ENCODE results near the gene LCLAT1.

DNA sequence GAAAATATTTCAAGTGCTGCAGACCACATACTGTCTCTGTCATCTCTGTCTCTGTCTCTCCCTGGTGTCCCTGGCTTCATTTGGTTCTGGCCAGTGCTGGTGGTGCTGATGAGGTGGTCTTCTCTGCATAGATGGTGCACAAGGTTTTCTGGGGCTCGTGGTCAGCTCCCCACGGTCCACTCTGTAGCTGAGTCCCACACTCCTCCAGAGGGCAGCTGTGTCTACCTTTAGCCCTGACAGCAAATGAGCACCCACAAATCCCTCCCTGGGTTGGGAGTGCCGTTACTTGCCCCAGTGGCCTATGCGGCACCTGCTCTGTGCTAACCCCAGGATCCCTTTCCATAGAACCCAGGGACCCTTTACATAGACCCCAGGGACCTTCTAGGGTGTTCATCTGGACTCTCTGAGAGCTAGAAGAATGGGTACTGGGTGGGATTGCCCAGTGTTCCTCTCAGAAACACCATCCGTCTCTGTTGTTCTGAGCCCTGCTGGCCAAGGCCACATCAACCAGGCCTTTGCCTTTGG is 230.9 kb downstream of the LCLAT1 start:
- TF ChIP-seq, protein P1, sequence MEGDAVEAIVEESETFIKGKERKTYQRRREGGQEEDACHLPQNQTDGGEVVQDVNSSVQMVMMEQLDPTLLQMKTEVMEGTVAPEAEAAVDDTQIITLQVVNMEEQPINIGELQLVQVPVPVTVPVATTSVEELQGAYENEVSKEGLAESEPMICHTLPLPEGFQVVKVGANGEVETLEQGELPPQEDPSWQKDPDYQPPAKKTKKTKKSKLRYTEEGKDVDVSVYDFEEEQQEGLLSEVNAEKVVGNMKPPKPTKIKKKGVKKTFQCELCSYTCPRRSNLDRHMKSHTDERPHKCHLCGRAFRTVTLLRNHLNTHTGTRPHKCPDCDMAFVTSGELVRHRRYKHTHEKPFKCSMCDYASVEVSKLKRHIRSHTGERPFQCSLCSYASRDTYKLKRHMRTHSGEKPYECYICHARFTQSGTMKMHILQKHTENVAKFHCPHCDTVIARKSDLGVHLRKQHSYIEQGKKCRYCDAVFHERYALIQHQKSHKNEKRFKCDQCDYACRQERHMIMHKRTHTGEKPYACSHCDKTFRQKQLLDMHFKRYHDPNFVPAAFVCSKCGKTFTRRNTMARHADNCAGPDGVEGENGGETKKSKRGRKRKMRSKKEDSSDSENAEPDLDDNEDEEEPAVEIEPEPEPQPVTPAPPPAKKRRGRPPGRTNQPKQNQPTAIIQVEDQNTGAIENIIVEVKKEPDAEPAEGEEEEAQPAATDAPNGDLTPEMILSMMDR (IDR thresholded peaks at IDR 0.05; ENCODE audit: low read depth, low read length) = no peak
- TF ChIP-seq EZH2phosphoT487 (IDR thresholded peaks at IDR 0.05; ENCODE audit: low read depth) = no peak

Measured in OCI-LY3 (cell line).